Loucy (cell line): ENCODE measurements around the gene NPTN.
"Not testable (repeated sequence)": the region's sequence is repeated elsewhere in the genome, so short reads cannot be mapped to it uniquely, and the experiment has no call there.

ENCODE experiments used
- H2AFZ ChIP-seq: fragments of 200-600 bp; sonication (generic); 2 replicates; pipeline ENCODE4 v1.6.0; 2016; ENCODE audit warnings: antibody characterized with exemption, mild to moderate bottlenecking, low read length, moderate library complexity
- H3F3A ChIP-seq: fragments of 200-600 bp; 2 replicates; pipeline ENCODE4 v1.6.0; 2016; ENCODE audit warnings: antibody characterized with exemption, low read depth, mild to moderate bottlenecking
- H3K27me3 ChIP-seq: fragments of 200-600 bp; sonication (generic); 2 replicates; pipeline ENCODE4 v1.6.1; 2014; ENCODE audit warnings: low read length, mild to moderate bottlenecking; ENCODE audit not compliant: insufficient read depth, poor library complexity, severe bottlenecking
- H3K36me3 ChIP-seq: fragments of 200-600 bp; sonication (generic); 2 replicates; pipeline ENCODE4 v1.6.1; 2016; ENCODE audit warnings: low read length; ENCODE audit not compliant: insufficient read depth
- H3K4me1 ChIP-seq: fragments of 200-600 bp; sonication (generic); 2 replicates; pipeline ENCODE4 v1.5.1; 2014; ENCODE audit warnings: low read length, mild to moderate bottlenecking; ENCODE audit not compliant: insufficient read depth, poor library complexity, severe bottlenecking
- H3K4me2 ChIP-seq: fragments of 200-600 bp; sonication (generic); 2 replicates; pipeline ENCODE4 v1.6.0; 2014; ENCODE audit warnings: antibody characterized with exemption, low read length, low read depth, mild to moderate bottlenecking; ENCODE audit not compliant: poor library complexity, severe bottlenecking
- H3K4me3 ChIP-seq: fragments of 200-600 bp; sonication (generic); 2 replicates; pipeline ENCODE4 v1.5.1; 2014; ENCODE audit warnings: low read length, mild to moderate bottlenecking, mixed read lengths; ENCODE audit not compliant: poor library complexity, severe bottlenecking
- H3K79me2 ChIP-seq: fragments of 200-600 bp; sonication (generic); 2 replicates; pipeline ENCODE4 v1.6.1; 2014; ENCODE audit warnings: low read length; ENCODE audit not compliant: insufficient read depth
- H3K9ac ChIP-seq: fragments of 200-600 bp; sonication (generic); 2 replicates; pipeline ENCODE4 v1.6.0; 2014; ENCODE audit warnings: mild to moderate bottlenecking, low read depth, low read length, moderate library complexity; ENCODE audit not compliant: poor library complexity, severe bottlenecking
- H3K9me2 ChIP-seq: fragments of 200-600 bp; sonication (generic); replicated peaks from 2 replicates; pipeline ENCODE4 v1.6.1; 2016; ENCODE audit warnings: low read depth, low read length, mixed read lengths
- H3K9me3 ChIP-seq: fragments of 200-600 bp; sonication (generic); 2 replicates; pipeline ENCODE4 v1.6.1; 2014; ENCODE audit warnings: mild to moderate bottlenecking, antibody characterized with exemption, low read length, low read depth; ENCODE audit not compliant: insufficient read depth
- H4K20me1 ChIP-seq: fragments of 200-600 bp; sonication (generic); 2 replicates; pipeline ENCODE4 v1.6.0; 2014; ENCODE audit warnings: antibody characterized with exemption, low read length, mild to moderate bottlenecking; ENCODE audit not compliant: insufficient read depth, poor library complexity, severe bottlenecking
- CTCF ChIP-seq: fragments of 200-600 bp; sonication (generic); conservative IDR thresholded peaks from 2 replicates; pipeline ENCODE4 v1.5.1; 2014; ENCODE audit warnings: mild to moderate bottlenecking, antibody characterized with exemption, low read length
- EZH2phosphoT487 ChIP-seq: fragments of 200-600 bp; IDR thresholded peaks from 2 replicates; pipeline ENCODE4 v1.6.1; 2018; ENCODE audit warnings: antibody characterized with exemption, mild to moderate bottlenecking, moderate library complexity, borderline replicate concordance

Gene NPTN

GRCh38 chr15:73650416-73651126 lies 17.4 kb upstream of the NPTN start:
- Histone ChIP-seq H3K36me3 (no peaks in the 10 kb centered on the region), H3K4me1 (no peaks in the 10 kb centered on the region), H4K20me1 (no peaks in the 10 kb centered on the region)

GRCh38 chr15:73648014-73648295 lies 14.8 kb upstream of the NPTN start:
- Histone ChIP-seq H3K36me3 (no peaks in the 10 kb centered on the region), H3K4me3 (no peak overlapping the region), H3K9me2 (no peaks in the 10 kb centered on the region), H3K9me3 (no peaks in the 10 kb centered on the region), H2AFZ (no peak overlapping the region), H3K79me2 (no peaks in the 10 kb centered on the region), H3K4me2 (no peak overlapping the region), H3K9ac (no peak overlapping the region), H3K4me1 (no peaks in the 10 kb centered on the region), H3F3A (no peaks in the 10 kb centered on the region), H3K27me3 (no peaks in the 10 kb centered on the region), H4K20me1 (no peaks in the 10 kb centered on the region)
- TF ChIP-seq EZH2phosphoT487 (no peak), CTCF (no peak)

More at GRCh38 chr15:73650416-73651126, 17.4 kb upstream of the NPTN start:
- Histone ChIP-seq H3K9ac (no peak overlapping the region), H3K27me3 (no peaks in the 10 kb centered on the region), H3K4me3 (no peak overlapping the region), H2AFZ (no peak overlapping the region), H3K79me2 (no peaks in the 10 kb centered on the region), H3K4me2 (no peak overlapping the region), H3K9me2 (no peaks in the 10 kb centered on the region), H3F3A (no peaks in the 10 kb centered on the region), H3K9me3 (no peaks in the 10 kb centered on the region)
- TF ChIP-seq CTCF (no peak), EZH2phosphoT487 (no peak)

GRCh38 chr15:73647259-73648013 lies 14.2 kb upstream of the NPTN start:
- no peak overlapping the region for H3K9ac ChIP-seq
- H3K4me2 ChIP-seq: no peak overlapping the region
- no peaks in the 10 kb centered on the region for H3K9me2 ChIP-seq
- no peak for TF ChIP-seq EZH2phosphoT487
- no peak for TF ChIP-seq CTCF
- no peaks in the 10 kb centered on the region for H3F3A ChIP-seq
- H3K9me3 ChIP-seq: no peaks in the 10 kb centered on the region
- H3K36me3 ChIP-seq: no peaks in the 10 kb centered on the region
- no peaks in the 10 kb centered on the region for H3K4me1 ChIP-seq
- no peaks in the 10 kb centered on the region for H4K20me1 ChIP-seq
- H2AFZ ChIP-seq: no peak overlapping the region
- H3K4me3 ChIP-seq: no peak overlapping the region
- no peaks in the 10 kb centered on the region for H3K79me2 ChIP-seq
- H3K27me3 ChIP-seq: no peaks in the 10 kb centered on the region

GRCh38 chr15:73639464-73639863 lies 6.3 kb upstream of the NPTN start:
- not testable (repeated sequence) for H3K27me3 ChIP-seq, H4K20me1 ChIP-seq, H3K4me1 ChIP-seq, H3K9me3 ChIP-seq, H3K9me2 ChIP-seq, H3K36me3 ChIP-seq, H2AFZ ChIP-seq, H3K4me2 ChIP-seq, H3K9ac ChIP-seq, H3K4me3 ChIP-seq, H3K79me2 ChIP-seq, H3F3A ChIP-seq
